IPS DF 4.7 (cell line): ENCODE results near the gene FAM3D.
"Not testable (repeated sequence)": the region's sequence is repeated elsewhere in the genome, so short reads cannot be mapped to it uniquely, and the experiment has no call there.

Source experiments
- DNase-seq: peaks from one replicate; pipeline ENCODE4 v3.0.0-alpha.2; 2013; ENCODE audit warnings: low spot score; ENCODE audit errors: extremely low read depth

The FAM3D gene

DNA sequence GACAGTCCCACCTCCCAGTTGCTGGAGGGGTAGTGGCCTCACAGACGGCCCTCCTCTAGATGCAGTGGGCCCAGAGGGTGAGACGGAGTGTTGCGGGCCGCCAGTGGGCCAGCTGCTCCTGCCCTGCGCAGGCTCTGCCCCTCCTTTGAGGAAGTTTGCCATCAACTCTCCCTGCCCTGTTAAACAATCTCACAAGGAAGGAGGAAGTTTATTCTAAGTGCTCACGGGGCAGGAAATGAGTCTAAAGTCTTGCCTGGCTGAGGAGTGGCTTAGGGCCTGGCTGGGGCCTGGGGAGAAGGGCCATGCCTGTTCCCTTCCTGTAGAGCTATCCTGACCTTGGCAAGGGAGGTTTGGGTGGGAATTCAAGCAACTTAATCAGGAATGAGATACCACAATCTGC, at the start of gene FAM3D:
Gene FAM3D (minus strand): TSS at position 92 of the 400 bp plus-strand sequence. CDS start 11,211 bp downstream, outside the sequence.
- no peak for DNase-seq

- DNase-seq, result no peak
These were observed 47.3 kb upstream of the FAM3D start for GRCh38 chr3:58713715-58714401.

GRCh38 chr3:58711871-58712270, 45.3 kb upstream of the FAM3D start:
- no peak for DNase-seq

- not testable (repeated sequence) for DNase-seq
These were observed 42.4 kb upstream of the FAM3D start for GRCh38 chr3:58708983-58709382.

DNA sequence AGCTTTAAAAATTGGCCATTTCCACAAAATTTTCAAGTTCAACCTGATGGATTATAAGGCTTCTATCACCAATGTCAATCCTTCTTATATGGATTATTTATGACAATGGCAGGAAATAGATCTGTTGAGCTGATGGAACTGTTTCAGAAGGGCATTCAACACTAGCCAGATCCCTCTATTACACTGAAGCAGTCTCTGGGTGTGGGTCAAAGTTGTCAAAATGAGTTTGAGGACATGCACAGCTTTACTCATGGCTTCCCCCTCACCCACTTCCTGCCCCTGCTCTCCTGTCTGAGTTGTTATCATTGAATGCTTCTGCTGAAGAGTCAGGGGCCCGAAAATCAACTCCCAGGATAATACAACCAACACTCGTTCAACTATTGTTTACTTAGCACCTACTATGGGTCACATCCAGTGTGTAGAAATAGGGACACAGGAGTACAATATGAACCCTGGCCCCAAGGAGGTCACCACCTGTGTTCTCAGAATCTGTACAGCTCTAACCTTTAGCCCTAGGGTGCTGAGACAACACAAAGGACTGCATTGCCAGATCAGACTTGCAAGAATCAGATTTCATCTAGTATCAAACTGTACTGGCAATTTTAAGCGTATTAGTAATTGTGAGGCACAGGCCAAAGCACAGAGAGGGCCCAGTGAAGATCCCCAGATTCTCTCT, 41.7 kb upstream of the FAM3D start:
- no peak for DNase-seq

GRCh38 chr3:58707390-58707930, 40.9 kb upstream of the FAM3D start:
- DNase-seq, result no peak

DNA sequence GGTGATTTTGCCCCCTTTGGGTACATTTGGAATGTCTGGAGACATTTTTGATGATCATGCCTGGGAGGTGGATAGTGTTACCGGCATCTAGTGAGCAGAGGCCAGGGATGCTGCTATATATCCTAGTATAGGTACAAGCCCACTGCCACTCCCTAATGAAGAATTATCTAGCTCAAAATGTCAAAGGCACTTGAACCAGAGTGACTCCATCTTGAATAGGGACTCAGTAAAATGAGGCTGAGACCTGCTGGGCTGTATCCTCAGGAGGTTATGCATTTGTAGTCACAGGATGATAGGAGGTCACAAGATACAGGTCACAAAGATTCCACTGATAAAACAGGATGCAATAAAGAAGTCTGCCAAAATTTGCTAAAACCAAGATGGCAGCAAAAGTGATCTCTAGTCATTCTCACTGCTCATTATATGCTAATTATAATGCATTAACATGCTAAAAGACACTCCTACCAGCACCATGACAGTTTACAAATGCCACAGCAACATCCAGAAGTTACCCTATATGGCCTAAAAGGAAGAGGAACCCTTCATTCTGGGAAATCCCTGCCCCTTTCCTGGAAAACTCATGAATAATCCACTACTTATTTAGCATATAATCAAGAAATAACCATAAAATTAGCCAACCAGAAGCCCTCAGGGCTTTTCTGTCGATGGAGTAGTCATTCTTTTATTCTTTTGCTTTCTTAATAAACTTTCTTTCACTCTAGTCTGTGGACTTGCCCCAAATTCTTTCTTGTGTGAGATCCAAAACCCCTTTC, 40.0 kb upstream of the FAM3D start:
- no peak for DNase-seq

GRCh38 chr3:58704745-58705144, 38.2 kb upstream of the FAM3D start:
- DNase-seq, result no peak

DNA sequence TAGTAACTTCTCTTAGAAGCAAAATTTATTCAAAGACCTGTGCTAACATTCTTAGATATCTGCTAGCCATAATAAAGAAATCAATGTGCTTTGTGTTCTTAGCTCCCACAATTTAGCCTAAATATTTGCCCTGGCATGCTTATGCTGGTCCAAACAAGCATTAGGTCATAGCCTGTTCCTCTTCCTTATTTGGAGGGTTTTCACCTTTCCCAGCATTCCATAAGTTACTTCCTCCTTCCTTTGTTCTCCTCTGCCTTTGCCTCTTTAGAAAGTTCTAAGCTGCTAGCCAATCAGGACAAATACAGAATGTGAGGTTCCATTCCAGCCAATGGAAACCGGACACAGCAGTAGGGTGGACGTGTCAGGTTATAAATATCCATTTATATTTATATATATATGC, 37.7 kb upstream of the FAM3D start:
- not testable (repeated sequence) for DNase-seq

GRCh38 chr3:58698246-58698645, 31.7 kb upstream of the FAM3D start:
- DNase-seq, result no peak

DNA sequence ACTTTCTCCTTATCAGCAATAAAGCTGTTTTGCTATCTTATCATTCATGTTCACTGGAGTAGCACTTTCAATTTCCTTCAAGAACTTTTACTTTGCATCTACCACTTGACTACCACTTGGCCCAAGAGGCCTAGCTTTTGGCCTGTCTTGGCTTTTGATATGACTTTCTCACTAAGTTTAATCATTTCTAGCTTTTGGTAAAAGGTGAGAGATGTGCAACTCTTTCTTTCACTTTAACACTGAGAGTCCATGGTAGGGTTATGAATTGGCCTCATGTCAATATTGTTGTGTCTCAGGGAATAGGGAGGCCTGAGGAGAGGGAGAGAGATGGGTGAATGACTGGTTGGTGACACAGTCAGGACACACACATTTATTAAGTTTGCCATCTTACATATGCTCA, 31.0 kb upstream of the FAM3D start:
- DNase-seq, result no peak

DNA sequence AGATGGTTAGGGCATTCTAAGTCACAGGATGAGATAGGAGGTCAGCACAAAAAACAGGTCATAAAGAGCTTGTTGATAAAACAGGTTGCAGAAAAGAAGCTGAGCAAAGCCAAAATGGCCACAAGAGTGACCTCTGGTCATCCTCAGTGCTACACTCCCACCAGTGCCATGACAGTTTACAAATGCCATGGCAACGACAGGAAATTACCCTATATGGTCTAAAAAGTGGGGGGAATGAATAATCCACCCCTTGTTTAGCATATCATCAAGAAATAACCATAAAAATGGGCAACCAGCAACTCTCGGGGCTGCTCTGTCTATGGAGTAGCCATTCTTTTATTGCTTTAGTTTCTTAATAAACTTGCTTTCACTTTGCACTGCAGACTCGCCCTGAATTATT, 30.2 kb upstream of the FAM3D start:
- DNase-seq, result not testable (repeated sequence)

GRCh38 chr3:58696093-58696492, 29.5 kb upstream of the FAM3D start:
- DNase-seq, result no peak

GRCh38 chr3:58695284-58695683, 28.7 kb upstream of the FAM3D start:
- DNase-seq, result not testable (repeated sequence)

DNA sequence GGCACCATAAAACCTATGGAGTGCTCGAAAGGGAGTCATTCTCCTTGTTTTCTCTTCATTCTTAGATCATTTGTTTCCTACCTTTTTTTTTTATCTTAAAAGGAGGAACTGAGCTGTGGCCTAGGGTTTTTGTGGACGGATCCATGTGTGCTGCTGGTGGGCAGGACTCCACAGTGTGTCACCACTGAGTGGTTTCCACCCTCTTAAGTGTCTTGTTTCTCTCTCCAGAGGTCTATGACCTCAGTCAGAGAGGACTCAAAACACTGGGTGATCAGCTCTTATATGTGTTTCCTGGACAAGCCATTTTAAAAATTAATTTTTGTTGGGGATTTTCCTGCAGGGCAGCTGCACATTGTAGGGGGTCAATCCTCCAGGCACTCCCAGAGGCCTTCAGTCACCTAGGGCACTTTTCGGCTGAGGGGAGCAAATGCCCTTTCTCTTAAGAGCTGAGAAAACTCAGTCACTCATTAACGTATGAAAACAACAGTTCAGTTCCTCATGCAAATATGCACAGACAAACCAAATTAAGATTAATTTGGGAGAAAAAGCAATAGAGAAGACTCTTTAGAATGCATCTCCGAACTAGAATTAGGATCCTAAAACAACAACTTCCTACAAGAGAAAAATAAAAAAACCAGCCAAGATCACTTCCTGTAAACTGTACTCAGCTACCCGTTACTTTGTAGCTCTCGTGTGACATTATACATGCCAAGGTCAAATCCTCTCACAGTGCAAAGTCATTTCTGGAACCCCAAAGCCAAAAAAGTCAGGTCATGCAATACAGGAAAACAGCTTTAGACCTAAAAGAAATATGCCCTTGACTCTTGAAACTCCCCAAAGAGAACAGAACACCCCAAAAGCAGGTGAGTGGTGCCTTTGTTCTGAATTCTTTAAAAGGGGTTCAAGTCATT, 27.6 kb upstream of the FAM3D start:
- no peak for DNase-seq

DNA sequence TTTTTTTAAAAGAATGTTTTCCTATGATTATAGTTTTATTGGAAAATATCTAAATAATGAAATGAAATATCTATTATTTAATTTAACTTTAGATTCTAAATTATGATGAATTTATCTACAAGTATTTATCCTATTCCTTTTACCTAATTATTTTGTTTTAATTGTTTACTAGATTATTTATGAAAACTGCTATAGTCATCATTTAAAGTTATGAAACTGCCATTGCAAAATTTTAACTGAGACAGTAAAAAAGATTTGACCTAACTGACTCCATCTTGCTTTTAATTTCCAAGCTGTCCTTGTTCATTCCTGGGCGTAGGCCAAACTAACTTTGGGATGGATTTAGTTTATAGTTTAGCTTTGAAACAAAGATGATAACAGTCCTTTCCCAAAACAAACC, 25.9 kb upstream of the FAM3D start:
- no peak for DNase-seq

- peak; percentile 46 for DNase-seq
These were observed 25.4 kb upstream of the FAM3D start for GRCh38 chr3:58691997-58692396.

DNA sequence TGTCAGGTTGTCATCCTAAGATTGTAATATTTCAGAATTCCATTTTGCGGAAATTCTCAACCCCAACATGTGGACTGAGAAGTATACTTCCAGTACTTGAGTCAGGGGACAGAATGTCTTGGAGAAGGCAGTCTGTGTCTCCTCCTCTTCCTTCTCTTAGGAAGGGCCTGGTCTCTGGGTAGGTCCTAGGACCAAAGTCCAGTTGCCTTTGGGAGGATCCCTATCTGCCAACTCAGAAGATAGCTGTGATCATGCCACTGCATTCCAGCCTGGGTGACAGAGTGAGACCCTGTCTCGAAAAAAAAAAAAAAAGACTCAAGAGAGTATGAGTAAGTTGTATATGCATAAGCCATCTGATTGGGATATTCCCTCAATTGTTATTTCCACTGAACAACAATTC, 23.9 kb upstream of the FAM3D start:
- no peak for DNase-seq

DNA sequence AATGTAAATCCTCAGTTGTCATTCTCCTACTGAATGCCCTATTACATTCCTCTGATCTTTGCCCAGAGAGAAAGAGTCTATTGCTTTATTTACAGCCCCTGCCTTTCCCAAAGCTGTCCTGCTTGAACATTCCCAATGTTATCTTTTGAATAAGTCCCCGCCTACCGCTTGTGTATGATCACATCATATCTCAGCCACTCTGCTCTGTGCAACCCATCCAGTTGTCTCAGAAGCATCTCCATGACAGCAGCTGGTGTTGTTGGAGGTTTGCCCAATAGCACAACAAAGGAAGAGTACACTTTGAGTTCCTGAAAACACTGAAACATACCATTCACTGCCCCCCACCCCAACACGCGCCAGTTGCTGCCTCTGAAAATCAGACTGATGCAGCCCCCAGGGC, 22.0 kb upstream of the FAM3D start:
- DNase-seq, result no peak

DNA sequence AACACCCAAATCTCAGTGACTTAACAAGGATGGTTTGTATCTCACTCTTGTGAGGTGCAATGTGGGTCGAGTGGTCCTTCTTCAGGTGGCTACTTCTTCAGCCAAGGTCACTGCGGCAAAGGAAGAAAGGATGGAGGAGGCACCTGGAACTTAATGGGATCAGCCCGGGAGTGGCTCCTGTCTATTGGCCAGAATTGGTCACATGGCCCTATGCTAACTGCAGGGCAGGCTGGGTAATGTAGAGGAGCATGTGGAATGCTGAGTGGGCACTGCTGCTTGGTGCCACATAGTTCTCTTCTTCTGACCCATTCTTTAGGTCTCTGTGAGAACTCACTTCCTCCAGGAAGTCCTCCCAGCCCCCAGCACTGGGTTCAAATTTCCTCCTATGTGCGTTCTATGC, 20.3 kb upstream of the FAM3D start:
- DNase-seq, result no peak

DNA sequence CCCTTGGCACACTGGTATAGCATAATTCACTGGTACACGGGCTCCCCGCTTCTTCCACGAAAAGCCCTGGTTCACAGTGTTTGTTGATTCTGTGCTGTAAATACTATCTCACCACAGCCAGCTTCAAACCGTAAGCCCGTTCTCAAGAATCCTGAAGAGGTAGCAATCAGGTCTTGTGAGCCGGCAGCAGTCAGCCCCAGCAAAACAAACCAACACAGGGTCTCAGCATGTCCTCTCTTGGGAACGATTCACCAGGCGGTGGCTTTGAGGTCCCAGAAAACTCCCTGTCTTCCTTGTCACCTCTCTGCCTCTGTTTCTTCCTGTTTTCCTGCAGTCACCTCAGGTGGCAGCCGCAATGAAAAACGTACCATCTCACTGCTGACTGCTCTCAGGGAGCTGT, 19.1 kb upstream of the FAM3D start:
- DNase-seq, result no peak
